Adrenal gland (tissue), 12 donors: ENCODE results near the gene PDE9A. TPM values are rescaled to one million over a fixed set of nuclear protein-coding genes. Genes with fewer than 3 reads are reported as not detected.
"Not testable (repeated sequence)": the region's sequence is repeated elsewhere in the genome, so short reads cannot be mapped to it uniquely, and the experiment has no call there.

ENCODE experiments used
- DNase-seq, 7 donors: peaks; one replicate each; pipeline ENCODE4 v3.0.0-alpha.2; 2019 to 2020
- H3K27ac ChIP-seq, 5 donors: fragments of 200-600 bp; sonication (generic) in 4 of 5; 1 replicate in 3 of 5; 2 replicates in 2 of 5; pipeline versions ENCODE4 v1.5.1 to v1.8.0; 2016 to 2020; ENCODE audit warnings: mild to moderate bottlenecking in 1 of 5
- H3K27me3 ChIP-seq: fragments of 200-600 bp; 2 replicates; pipeline ENCODE4 v1.8.0; 2021
- H3K36me3 ChIP-seq, 2 donors: fragments of 200-600 bp; replicated peaks in 1 of 2; 1 replicate in 1 of 2; 2 replicates in 1 of 2; pipeline versions ENCODE4 v1.5.1 to v1.8.0; 2018 to 2022
- H3K4me1 ChIP-seq, 2 donors: fragments of 200-600 bp; replicated peaks in 1 of 2; 1 replicate in 1 of 2; 2 replicates in 1 of 2; pipeline versions ENCODE4 v1.5.1 to v1.8.0; 2018 to 2021
- H3K4me3 ChIP-seq, 4 donors: fragments of 200-600 bp; sonication (generic) in 3 of 4; one replicate each; pipeline ENCODE4 v1.5.1; 2016 to 2018
- H3K9me3 ChIP-seq, 3 donors: fragments of 200-600 bp; sonication (generic) in 1 of 3; replicated peaks in 1 of 3; 1 replicate in 2 of 3; 2 replicates in 1 of 3; pipeline versions ENCODE4 v1.5.1 to v1.8.0; 2016 to 2021
- POLR2A ChIP-seq, 2 donors: fragments of 450-650 bp; IDR thresholded peaks; one replicate each; pipeline ENCODE4 v1.6.1; 2017; ENCODE audit warnings: antibody characterized with exemption in 2 of 2, mild to moderate bottlenecking in 2 of 2, moderate library complexity in 1 of 2
- WGBS, 4 donors: extraction: QIAGEN DNeasy Blood & Tissue Kit in 2 of 4; methylation state at CpG; one replicate each; pipeline versions ENCODE4 v1.1.5 to v1.1.7; 2013 to 2017; 5-methylcytosine and 5-hydroxymethylcytosine counted together
- intact Hi-C, 2 donors: fragments of 100-400 bp; cut with DNase I; formaldehyde crosslinking; loops; one replicate each; pipeline versions ENCODE4 v1.14.1 to v1.15.0; 2022 to 2023
- polyA plus RNA-seq, 3 donors: library from polyadenylated mRNA; stranded (reverse); fragments of 200-250 nt in 2 of 3; fragments of 350-450 nt in 1 of 3; fragmentation: Illumina TruSeq in 1 of 3; extraction: RNeasy Lipid Tissue Mini Kit (QIAGEN cat#74804) in 1 of 3; gene quantifications; one replicate each; pipeline ENCODE4 v1.2.3, GENCODE V29; 2013 to 2014
- total RNA-seq, 9 donors: library from RNA; depleted of rRNA in 4 of 9; stranded (reverse); fragments of >200 nt in 4 of 9; fragments of 120-200 nt in 1 of 9; fragmentation: NEBNext Ultra II Directional in 1 of 9; extraction: Animal tissue kit (Norgen Biotek cat#: 25700) in 1 of 9; gene quantifications; one replicate each; pipeline versions ENCODE4 v1.1.0 to v1.2.4, GENCODE V29; 2013 to 2023
- TF ChIP-seq, protein P1 (sequence below), 6 experiments: fragments of 450-650 bp in 4 of 6; fragments of 200-600 bp in 2 of 6; sonication (generic) in 1 of 6; IDR thresholded peaks; 1 replicate in 5 of 6; 2 replicates in 1 of 6; pipeline versions ENCODE4 v1.5.1 to v1.8.0; 2016 to 2021; ENCODE audit warnings: antibody characterized with exemption in 6 of 6, mild to moderate bottlenecking in 2 of 6, moderate library complexity in 1 of 6
- donor health status: healthy with polysubstance abuse.
- donor health status: Bipolar disorder and iron deficiency.
- donor health status: DM: yes; HTN: yes; CAD: no.
- donor health status: DM: no; HTN: no; CAD: no.
- donor health status: DM: no; HTN: no; CAD: no.
- donor health status: DM: yes; HTN: yes; CAD: no.

PDE9A gene
- total and polyA plus RNA-seq, 12 donors, result 4.6 to 58.1 (median 19.5) TPM

DNA sequence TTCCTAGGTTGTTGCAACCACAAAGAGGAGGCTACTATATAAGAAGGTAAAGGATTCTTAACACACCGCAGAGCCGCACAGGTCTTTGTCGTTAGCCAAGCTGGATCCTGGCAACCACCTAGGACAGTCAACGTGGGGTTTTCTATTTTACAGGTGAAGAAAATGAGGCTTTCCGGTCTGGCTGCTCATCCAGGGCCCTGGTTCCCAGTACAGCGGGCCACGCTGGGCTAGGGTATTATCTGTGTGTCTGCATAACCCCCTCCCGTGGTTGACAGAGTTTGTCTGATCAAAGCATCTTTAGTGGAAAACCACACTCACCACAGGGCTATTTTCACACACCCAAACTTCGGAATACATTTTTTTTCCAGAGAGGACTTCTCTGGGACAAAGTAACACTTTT is 39.0 kb upstream of the PDE9A start:
- TF ChIP-seq, protein P1, sequence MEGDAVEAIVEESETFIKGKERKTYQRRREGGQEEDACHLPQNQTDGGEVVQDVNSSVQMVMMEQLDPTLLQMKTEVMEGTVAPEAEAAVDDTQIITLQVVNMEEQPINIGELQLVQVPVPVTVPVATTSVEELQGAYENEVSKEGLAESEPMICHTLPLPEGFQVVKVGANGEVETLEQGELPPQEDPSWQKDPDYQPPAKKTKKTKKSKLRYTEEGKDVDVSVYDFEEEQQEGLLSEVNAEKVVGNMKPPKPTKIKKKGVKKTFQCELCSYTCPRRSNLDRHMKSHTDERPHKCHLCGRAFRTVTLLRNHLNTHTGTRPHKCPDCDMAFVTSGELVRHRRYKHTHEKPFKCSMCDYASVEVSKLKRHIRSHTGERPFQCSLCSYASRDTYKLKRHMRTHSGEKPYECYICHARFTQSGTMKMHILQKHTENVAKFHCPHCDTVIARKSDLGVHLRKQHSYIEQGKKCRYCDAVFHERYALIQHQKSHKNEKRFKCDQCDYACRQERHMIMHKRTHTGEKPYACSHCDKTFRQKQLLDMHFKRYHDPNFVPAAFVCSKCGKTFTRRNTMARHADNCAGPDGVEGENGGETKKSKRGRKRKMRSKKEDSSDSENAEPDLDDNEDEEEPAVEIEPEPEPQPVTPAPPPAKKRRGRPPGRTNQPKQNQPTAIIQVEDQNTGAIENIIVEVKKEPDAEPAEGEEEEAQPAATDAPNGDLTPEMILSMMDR (IDR thresholded peaks at IDR 0.05), result no peak
- TF ChIP-seq POLR2A (IDR thresholded peaks at IDR 0.05), result no peak
- H3K27me3 ChIP-seq, result peaks cover 23% of the 10 kb centered on the region
- H3K9me3 ChIP-seq, result no peaks in the 10 kb centered on the region
- no peaks in the 10 kb centered on the region for H3K4me1 ChIP-seq
- H3K4me3 ChIP-seq, result no peak overlapping the region
- intact Hi-C loops, result no loop called here
- no peaks in the 10 kb centered on the region for H3K36me3 ChIP-seq
- no peak overlapping the region for H3K27ac ChIP-seq
- no peak for DNase-seq
- 77 to 81% (median 79%) methylated on average over 9 of the region's 9 CpGs for WGBS, 4 donors

DNA sequence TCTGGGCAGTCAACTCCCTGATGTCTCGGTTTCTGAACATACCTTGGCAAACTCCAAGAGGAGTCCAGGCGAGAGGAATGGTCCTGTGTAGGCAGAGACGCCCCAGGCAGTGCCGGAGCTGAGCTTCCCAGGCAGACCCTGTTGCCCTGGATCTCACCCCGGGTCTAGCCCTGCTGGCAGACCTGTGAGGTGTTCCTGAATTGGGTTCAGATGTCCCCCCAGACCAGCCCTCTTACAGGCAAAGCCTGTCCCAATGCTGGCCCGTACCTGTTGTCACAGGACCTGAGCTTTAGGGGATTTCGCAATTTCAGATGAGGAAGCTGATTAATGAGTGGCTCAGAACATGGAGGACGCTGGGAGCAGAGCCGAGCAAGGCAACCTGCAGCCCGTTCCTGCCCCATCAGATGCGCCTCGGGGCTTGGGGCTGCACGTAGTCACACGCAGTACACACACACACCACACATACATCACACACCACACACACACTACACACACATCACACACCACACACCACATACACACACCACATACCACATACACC is 38.5 kb upstream of the PDE9A start:
- Histone ChIP-seq H3K27ac (no peak overlapping the region), H3K9me3 (no peaks in the 10 kb centered on the region), H3K4me1 (no peaks in the 10 kb centered on the region), H3K36me3 (no peaks in the 10 kb centered on the region), H3K27me3 (peaks cover 25% of the 10 kb centered on the region), H3K4me3 (no peak overlapping the region)
- TF ChIP-seq, protein P1 (IDR thresholded peaks at IDR 0.05), result no peak
- TF ChIP-seq POLR2A (IDR thresholded peaks at IDR 0.05), result no peak
- WGBS, 4 donors, result 17 to 36% (median 35%) methylated on average over 10 to 14 of the region's 14 CpGs
- DNase-seq, result peak in 2 of 7 donors; percentile 17 to 18
- intact Hi-C loops, result no loop called here

DNA sequence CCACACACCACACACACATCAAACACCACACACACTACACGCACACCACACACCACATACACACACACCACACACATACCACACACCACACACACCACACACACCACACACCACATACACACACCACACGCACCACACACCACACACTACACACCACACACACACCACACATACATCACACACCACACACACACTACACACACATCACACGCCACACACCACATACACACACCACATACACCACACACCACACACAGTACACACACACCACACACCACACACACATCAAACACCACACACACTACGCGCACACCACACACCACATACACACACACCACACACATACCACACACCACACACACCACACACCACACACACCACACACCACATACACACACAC is 38.0 kb upstream of the PDE9A start:
- DNase-seq, H3K36me3 ChIP-seq, H3K4me1 ChIP-seq, intact Hi-C loops, H3K9me3 ChIP-seq, H3K4me3 ChIP-seq, H3K27ac ChIP-seq: not testable (repeated sequence)
- 54 to 72% (median 60%) methylated on average over 2 to 4 of the region's 5 CpGs; no CpG with 5 or more reads in 1 of the 4 donors for WGBS, 4 donors
- H3K27me3 ChIP-seq, result peaks cover 25% of the 10 kb centered on the region

DNA sequence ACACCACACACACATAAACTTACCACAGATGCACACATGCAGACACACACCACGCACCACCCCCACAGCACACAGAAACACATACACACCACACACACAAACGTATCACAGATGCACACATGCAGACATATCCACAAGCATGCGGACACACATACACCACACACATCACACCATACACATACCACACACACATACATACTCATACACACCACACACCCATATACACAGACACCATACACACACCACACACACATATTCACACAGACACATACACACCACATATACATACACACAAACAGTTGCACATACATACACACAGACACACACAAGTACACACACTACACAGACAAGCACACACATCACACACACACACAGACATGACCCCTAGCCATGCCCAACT is 37.5 kb upstream of the PDE9A start:
- Histone ChIP-seq H3K9me3 (no peaks in the 10 kb centered on the region), H3K4me1 (no peaks in the 10 kb centered on the region), H3K4me3 (no peak overlapping the region), H3K27ac (no peak overlapping the region), H3K27me3 (peaks cover 25% of the 10 kb centered on the region), H3K36me3 (no peaks in the 10 kb centered on the region)
- DNase-seq, result no peak
- 52 to 63% (median 58%) methylated on average over 3 of the region's 3 CpGs for WGBS, 4 donors
- no peak for TF ChIP-seq POLR2A (IDR thresholded peaks at IDR 0.05)
- TF ChIP-seq, protein P1 (IDR thresholded peaks at IDR 0.05), result no peak
- intact Hi-C loops, result no loop called here

DNA sequence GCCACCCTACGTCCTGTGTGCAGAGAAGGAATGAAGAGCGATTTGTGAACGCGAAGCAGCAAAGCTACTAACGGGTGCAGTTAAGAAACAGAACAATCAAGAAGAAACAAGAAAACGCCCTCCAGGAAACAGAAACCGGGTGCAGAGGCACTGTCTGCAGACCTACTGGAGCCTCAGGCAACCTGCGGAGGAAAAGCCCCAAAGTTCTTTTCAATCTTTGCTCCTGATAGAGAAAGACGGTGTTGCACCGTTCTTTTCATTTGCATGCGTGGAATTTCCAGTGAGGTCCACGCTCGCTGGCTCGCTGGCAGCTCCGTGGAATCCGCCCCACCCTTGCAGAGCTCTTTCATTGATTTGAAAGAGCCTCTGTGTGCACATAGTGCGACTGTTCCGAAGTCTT is 37.0 kb upstream of the PDE9A start:
- Histone ChIP-seq H3K36me3 (no peaks in the 10 kb centered on the region), H3K4me1 (no peaks in the 10 kb centered on the region), H3K9me3 (no peaks in the 10 kb centered on the region), H3K27me3 (peaks cover 25% of the 10 kb centered on the region), H3K4me3 (no peak overlapping the region), H3K27ac (no peak overlapping the region)
- intact Hi-C loops, result no loop called here
- TF ChIP-seq, protein P1 (IDR thresholded peaks at IDR 0.05), result no peak
- no peak for TF ChIP-seq POLR2A (IDR thresholded peaks at IDR 0.05)
- WGBS, 4 donors, result 33 to 39% (median 36%) methylated on average over 16 to 18 of the region's 18 CpGs
- no peak for DNase-seq
